ENCODE data around the gene GDF7.

GDF7 gene

GRCh38 chr2:20662308-20662937 lies 4.5 kb upstream of the GDF7 start:
- no peak for DNase-seq

- no peak for DNase-seq
Measured at GRCh38 chr2:20663196-20664070, 3.5 kb upstream of the GDF7 start.

GRCh38 chr2:20664071-20664390 lies 2.9 kb upstream of the GDF7 start:
- no peak for DNase-seq

- no peak for DNase-seq
Measured at GRCh38 chr2:20664431-20665242, 2.3 kb upstream of the GDF7 start.

GRCh38 chr2:20665243-20666004 lies 1.5 kb upstream of the GDF7 start:
- no peak for DNase-seq

- DNase-seq, result no peak
Measured at GRCh38 chr2:20666005-20666303, 990 bp upstream of the GDF7 start.

- no peak for DNase-seq
Measured at GRCh38 chr2:20667151-20667530, 197 bp downstream of the GDF7 start.

- DNase-seq, result no peak
Measured at GRCh38 chr2:20667531-20668401, 822 bp downstream of the GDF7 start.

- no peak for DNase-seq
Measured at GRCh38 chr2:20668451-20668850, 1.5 kb downstream of the GDF7 start.

GRCh38 chr2:20668871-20669475 lies 2.0 kb downstream of the GDF7 start:
- DNase-seq, result no peak

GRCh38 chr2:20669562-20670314 lies 2.8 kb downstream of the GDF7 start:
- DNase-seq, result no peak

- DNase-seq, result no peak
Measured at GRCh38 chr2:20670315-20671035, 3.5 kb downstream of the GDF7 start.

GRCh38 chr2:20671036-20671735 lies 4.2 kb downstream of the GDF7 start:
- no peak for DNase-seq

GRCh38 chr2:20671736-20672080 lies 4.8 kb downstream of the GDF7 start:
- no peak for DNase-seq

GRCh38 chr2:20672201-20672951 lies 5.4 kb downstream of the GDF7 start:
- no peak for DNase-seq

- DNase-seq, result no peak
Measured at GRCh38 chr2:20673686-20674308, 6.9 kb downstream of the GDF7 start.

- no peak for DNase-seq
Measured at GRCh38 chr2:20674309-20674965, 7.5 kb downstream of the GDF7 start.

All from fibroblast of skin of abdomen (primary cell).